GM18526 (cell line): ENCODE measurements around the gene CARD14.

ENCODE experiments used
- POLR2A ChIP-seq: IDR thresholded peaks from 3 replicates; pipeline ENCODE4 v1.6.1; 2011; ENCODE audit not compliant: insufficient read length; ENCODE audit errors: extremely low read depth

Gene CARD14

GRCh38 chr17:80190716-80191115 lies 20.9 kb downstream of the CARD14 start:
- TF ChIP-seq POLR2A: no peak

GRCh38 chr17:80191192-80191591 lies 21.4 kb downstream of the CARD14 start:
- no peak for TF ChIP-seq POLR2A

- no peak for TF ChIP-seq POLR2A
Observed at GRCh38 chr17:80191865-80192661, 22.2 kb downstream of the CARD14 start.

GRCh38 chr17:80195141-80195540 lies 25.3 kb downstream of the CARD14 start:
- no peak for TF ChIP-seq POLR2A

- no peak for TF ChIP-seq POLR2A
Observed at GRCh38 chr17:80195671-80196529, 26.1 kb downstream of the CARD14 start.

GRCh38 chr17:80196652-80197051 lies 26.8 kb downstream of the CARD14 start:
- TF ChIP-seq POLR2A: no peak

- TF ChIP-seq POLR2A: no peak
Observed at GRCh38 chr17:80198144-80198661, 28.4 kb downstream of the CARD14 start.

GRCh38 chr17:80201446-80201845 lies 31.6 kb downstream of the CARD14 start:
- no peak for TF ChIP-seq POLR2A

GRCh38 chr17:80202197-80202596 lies 32.4 kb downstream of the CARD14 start:
- no peak for TF ChIP-seq POLR2A

GRCh38 chr17:80203471-80203963 lies 33.7 kb downstream of the CARD14 start:
- no peak for TF ChIP-seq POLR2A

GRCh38 chr17:80204626-80205468 lies 35.0 kb downstream of the CARD14 start:
- no peak for TF ChIP-seq POLR2A

- no peak for TF ChIP-seq POLR2A
Observed at GRCh38 chr17:80205811-80206210, 36.0 kb downstream of the CARD14 start.

GRCh38 chr17:80208050-80208449 lies 38.2 kb downstream of the CARD14 start:
- TF ChIP-seq POLR2A: no peak

- no peak for TF ChIP-seq POLR2A
Observed at GRCh38 chr17:80209765-80210164, 39.9 kb downstream of the CARD14 start.
